ENCODE data around the gene BRD9.

GRCh38 chr5:905139-905642 is 12.6 kb upstream of the BRD9 start:
- no peak for TF ChIP-seq CTCF (IDR thresholded peaks at IDR 0.05)
- TF ChIP-seq POLR2A (IDR thresholded peaks at IDR 0.05): no peak

All from body of pancreas (tissue), 4 donors.